ENCODE data around the gene ST14.
"Not testable (repeated sequence)": the region's sequence is repeated elsewhere in the genome, so short reads cannot be mapped to it uniquely, and the experiment has no call there.

ST14 gene

DNA sequence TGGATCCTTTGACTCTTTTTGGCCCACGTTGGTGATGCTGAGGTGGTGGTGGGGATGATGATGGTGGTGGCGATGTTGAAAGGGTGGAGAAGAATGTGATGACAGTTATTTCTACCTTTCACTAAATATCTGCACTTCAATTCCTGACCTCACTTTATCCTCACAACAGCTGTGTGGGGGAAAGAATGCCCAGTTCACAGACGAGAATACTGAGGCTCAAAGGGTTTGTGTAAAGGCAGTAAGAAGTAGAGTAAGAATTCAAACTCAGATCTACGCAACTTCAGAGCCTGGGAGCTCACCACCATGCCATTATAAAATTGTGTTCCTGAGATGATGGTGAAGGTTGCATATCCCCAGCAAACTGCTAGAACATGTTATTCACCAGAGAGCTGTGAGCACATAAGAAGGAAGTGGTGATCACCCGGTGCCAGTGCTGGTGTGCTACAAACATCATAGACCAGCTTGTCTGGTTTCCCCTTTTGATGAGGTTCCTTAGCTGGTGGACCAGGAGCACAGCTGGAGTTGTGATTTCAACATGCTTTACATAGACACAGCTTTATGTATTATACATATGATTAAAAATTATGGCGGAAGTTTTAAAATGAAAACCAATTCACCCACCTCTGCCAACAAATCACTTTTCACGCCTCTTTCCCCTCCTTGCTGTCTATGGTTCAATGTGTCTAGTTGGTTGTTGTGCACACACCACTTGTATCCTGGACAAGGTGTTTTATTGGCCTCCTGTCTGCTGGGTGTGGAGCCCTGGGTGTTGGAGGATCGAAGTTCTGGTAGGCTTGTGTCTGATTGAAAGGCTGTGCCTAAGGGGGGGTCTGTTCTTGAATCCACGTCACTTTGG lies 6.2 kb downstream of the ST14 start:
- no peak for FAIRE-seq

DNA sequence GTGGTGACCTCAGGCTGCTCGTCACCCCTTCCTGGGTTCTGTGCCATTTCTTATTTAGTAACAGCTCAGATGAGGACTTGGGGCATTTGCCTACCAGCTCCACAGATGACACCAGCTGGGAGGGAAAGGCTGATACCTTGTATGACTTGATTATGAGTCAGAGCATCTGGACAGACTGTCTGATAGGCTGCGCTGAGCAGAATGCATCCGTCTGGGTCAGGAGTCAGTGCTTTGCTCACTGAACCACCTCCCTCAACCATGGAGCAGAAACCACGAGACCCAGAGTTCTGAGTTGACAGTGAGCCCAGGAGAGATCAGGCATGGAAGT lies 6.8 kb downstream of the ST14 start:
- no peak for FAIRE-seq

DNA sequence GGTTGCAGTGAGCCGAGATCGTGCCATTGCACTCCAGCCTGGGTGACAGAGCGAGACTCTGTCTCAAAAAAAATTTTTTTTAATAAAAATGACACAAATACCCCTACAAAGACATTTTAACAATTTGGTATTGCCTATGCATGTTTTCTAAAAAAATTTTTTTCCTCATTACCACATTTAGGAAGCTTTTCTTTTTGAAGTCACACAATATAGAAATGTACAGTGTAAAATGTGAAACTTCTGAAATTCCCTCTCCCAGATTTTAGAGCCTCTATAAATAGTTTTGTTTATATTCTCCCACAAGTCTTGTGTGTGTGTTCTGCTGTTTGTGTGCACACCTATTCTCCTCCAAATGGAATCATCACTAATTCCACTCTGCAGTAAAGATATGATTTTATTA lies 7.6 kb downstream of the ST14 start:
- no peak for FAIRE-seq

DNA sequence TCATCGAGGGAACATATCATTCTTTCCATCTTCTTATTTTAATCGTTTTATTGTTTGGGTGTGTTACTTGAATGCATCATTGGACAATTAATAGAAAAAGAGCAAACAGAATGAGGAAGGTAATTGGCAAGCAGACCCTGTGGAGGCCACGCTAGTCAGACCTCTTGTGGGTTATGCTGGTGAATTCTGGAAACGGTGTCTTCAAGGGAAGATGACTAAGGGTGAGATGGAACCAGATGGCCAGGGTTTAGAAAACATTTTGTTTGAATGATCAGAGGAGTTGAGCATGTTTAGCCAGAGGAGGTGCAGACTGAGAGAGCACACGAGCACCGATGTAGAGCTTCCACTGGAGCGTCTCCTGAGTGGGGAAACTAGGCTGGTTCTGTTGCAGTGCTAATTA lies 8.5 kb downstream of the ST14 start:
- FAIRE-seq, result no peak

DNA sequence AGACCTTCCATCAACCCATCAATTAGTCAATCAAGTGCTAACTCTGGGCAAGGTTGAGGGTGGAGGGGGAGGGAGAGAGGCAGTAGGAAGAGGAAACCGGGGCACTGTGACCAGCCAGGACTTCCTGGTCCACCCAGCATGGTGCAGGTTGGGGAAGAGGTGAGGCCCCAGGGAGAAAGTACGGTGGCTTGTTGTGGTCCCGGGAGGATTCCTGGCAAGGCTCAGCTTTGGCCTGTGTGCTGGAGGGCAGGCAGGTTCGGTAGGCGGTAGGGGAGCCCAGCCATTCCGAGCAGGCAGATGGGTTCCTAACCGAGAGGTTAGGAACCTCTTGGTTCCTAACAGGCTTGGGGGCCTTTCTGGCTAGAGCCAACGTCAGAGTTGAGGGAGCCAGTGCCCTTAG lies 10.8 kb downstream of the ST14 start:
- no peak for FAIRE-seq

DNA sequence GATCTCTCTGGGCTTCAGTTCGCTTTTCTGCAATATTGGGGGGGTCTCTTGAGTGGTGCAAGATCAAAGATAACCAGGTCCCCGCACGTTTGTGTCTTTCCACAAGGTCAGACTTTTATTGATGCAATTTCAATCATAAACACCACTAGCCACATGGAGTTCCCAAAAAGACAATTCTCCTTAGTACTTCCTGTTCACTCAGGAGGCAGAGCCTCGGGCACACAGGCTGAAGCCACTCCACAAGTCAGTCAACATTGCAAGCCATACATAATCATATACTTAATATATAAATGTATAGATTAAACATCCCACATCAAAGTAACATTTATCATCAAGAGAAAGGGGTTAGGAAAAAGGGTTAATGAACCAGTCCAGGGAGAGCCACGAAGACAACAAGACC lies 12.0 kb downstream of the ST14 start:
- no peak for FAIRE-seq

DNA sequence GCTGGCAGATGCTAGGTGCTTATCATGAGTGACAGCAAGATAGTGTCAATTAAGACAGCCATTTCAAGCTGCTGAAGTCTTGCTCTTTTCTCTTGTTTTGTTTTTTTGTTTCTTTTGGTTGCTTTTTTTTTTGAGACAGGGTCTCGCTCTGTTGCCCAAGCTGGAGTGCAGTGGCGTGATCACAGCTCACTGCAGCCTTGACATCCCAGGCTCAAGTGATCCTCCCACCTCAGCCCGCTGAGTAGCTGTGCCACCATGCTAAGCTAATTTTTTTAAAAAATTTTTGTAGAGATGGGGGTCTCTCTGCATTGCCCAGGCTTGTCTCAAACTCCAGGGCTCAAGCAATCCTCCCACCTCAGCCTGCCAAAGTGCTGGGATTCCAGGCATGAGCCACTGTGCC lies 12.4 kb downstream of the ST14 start:
- FAIRE-seq, result not testable (repeated sequence)

DNA sequence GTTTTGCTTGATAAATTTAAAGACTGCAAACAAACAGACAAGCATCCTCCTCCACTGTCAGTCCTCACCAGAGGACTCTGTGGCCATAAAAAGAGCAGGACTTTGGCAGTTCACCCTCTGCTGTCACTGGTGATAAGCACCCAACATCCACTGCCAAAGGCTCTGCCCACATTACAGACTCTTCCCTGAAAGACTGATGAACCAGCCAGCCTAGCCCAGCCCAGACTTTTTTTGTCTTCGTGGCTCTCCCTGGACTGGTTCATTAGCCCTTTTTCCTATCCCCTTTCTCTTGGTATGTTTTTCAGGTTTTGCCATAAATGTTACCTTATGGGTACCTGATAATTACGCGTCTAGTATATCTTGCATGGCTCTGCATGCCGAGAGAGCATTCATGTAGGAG lies 15.1 kb downstream of the ST14 start:
- no peak for FAIRE-seq

DNA sequence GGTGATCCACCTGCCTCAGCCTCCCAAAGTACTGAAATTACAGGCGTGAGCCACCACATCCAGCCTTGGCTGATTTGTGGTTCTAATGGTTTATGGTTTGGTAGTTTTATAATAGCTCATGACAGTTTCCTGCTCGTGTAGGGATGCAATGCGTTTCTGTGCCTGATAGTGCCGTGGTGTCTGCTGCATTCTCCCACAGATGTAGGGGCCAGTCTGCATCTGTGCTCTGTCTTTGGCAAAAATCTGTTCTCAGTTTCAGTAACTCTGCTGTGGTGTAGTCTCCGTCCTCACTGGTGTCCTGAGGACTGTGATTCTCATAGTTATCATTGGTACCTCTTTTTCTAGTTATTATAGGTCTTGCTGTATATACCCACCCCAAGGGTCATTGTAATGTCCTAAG lies 16.3 kb downstream of the ST14 start:
- FAIRE-seq, result no peak

DNA sequence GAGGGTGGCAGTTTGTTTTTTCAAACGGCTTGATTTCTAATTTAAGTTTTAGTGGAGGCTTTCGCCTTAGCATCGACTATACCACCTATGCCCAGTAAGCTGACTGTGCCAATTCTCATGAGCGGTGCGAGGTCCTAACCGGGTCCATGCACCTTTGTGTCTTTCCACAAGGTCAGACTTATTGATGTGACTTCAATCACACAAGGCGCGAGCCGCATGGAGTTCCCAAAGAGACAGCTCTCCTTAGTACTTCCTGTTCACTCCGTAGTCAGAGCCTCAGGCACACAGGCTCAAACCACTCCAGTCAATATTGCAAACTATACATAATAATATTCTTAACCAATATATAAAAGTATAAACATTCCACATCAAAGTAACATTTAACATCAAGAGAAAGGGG lies 18.2 kb downstream of the ST14 start:
- FAIRE-seq, result no peak

DNA sequence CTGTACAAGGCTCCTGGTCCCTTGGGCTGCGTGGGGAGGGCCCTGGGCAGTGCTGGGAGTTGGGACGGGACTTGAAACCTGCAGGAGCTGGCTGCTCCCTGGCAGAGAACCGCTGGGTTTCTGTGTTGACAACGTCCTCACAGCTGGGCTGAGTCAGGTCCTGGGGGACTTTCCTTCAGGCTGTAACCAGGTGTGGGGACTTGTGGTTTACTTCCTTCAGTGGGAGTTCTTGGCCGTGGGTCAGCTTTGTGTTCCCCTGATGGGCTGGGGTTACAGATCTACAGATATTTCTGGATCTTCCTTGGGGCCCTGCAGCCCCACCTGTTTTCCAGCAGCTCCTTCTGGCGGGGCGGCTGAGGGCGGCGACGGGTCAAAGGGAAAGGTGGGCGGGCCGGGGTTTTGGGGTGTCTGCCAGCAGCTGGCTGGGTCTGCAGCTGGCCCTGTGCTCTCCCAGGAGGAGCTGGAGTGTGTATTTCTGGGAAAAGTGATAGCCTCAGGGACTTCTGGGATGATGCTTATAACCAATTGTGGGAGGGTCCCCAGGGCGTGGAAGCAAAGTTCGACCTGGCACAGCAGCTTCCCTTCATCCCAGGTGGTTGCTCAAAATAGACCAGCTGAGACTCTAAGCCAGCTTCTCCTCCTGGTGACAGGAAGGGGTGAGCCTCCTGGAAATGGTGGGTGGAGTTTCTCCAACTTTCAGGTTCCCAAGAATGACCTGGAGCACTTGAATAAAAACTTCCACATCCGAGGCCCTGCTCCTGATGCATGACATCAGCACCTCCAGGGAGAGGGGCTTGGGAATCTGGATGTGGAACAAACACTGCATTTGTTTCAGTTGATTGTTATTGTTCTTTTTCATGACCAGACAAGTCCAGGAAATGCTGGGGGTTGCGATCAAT lies 19.1 kb downstream of the ST14 start:
- FAIRE-seq, result no peak

DNA sequence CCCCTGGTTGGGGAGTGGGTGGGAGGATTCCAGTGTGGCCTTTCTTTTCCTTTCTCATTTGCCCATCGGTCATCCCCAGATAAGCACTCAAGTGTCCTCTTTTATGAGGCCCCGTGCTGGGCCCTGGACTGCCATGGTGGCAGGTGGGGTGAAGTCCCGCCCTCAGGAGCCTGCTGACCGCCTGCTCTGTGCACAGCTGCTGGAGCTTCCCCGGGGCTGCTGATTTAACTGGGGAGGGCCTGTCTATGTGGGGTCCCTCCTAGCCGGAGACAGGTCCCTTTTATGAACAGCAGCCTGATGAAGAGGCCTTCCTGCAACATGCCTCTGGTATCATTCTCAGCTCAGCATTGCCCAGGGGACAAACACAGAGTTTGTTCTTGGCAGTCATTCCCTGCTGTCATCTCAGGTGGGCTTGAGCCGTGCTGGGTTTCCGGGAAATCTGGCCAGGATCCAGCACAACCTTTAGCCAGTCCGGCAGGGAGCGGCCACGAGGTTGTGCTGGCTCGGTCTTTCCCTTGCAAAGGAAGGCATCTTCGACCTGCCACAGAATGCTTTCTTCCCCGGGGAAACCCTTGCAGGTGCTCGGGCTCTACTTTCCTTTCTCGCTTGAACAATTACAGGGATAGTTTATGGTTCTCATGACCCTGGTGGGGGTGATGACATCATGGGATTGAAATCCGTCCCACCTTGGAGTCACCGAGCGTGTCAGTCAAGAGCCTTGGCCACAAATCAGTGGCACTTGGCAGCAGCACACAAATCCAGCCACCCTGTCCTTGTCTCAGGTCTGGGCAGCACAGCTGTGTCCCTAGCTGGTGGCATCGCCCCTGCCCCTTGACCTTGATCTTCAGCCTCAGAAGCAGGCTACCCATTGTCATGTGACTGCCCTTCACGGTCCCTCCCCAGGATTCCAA lies 20.1 kb downstream of the ST14 start:
- FAIRE-seq, result no peak

DNA sequence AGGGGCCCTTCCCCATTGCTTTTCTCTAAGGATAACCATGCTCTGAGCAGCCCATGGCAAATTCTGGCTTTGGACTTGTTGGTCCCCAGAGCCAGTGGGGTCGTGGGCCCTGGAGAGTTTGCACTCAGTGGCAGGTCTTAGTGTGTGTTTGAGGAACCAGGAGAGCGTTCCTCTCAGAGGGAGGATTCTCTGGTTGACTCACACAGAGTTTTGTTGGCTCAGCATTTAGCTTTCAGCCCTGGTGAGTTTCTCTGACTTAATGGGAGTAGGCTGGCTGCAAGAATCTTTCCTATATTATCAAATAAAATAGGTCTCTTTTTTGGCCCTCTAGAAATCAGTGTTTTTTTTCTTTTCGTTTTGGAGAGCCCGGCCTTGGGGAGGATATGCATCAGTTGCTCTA lies 20.9 kb downstream of the ST14 start:
- no peak for FAIRE-seq

DNA sequence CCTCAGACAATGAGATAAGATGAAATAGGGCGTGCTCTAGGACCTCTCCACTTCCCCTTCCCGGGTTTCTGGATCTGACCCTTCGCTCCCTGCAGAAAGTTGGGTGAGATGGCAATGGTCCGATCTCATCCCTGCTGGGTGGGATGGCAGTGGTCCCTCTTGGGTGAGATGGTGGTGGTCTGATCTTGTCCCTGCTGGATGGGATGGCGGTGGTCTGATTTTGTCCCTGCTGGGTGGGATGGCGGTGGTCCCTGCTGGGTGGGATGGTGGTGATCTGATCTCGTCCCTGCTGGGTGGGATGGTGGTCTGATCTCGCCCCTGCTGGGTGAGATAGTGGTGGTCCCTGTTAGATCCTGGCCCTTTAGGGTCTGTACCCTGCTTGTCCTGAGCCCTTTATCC lies 21.3 kb downstream of the ST14 start:
- no peak for FAIRE-seq

DNA sequence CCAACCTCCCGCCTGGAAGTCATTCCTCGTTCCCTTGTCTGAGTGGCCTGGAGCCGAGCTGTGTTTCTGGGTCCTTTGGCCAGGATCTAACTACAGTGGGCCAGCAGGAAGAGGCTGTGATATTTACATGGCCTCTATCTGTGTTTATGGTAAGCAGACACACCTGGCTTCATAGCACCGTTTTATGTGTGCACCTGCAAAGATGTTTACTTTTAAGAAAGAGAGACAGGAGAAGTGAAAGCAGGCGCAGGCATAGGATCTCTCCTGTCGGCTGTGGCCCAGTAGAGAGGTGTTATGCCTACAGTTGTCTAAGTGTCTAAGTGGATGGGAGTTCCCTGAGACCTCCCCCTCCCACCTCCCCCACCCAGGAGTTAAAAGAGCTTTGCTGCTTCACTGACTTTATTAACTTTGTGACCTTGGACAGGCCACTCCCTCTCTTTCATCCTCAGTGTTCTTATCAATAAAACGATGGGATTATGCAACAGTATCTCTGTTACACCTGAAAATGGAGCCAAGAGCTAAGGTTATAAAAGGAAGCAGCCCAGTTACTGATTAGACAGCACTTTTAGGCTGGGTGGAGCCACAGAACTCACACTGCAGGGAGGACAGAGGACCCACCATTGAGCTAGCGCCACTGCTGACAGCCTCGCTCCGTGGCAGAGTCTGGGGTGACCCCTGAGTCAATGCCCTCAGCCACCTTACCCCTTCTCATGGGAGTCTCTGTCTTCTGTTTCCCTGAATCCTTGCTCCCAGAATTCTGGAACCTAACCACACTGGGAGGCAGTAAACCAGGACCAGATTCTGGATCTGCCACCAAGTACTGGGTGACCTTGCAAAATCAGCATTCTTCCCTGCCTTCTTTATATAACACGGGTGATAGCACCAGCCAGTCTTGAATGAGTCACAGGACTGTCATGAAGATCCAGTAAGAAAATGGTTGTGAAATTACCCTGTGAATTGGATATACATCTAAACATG lies 22.0 kb downstream of the ST14 start:
- no peak for FAIRE-seq

DNA sequence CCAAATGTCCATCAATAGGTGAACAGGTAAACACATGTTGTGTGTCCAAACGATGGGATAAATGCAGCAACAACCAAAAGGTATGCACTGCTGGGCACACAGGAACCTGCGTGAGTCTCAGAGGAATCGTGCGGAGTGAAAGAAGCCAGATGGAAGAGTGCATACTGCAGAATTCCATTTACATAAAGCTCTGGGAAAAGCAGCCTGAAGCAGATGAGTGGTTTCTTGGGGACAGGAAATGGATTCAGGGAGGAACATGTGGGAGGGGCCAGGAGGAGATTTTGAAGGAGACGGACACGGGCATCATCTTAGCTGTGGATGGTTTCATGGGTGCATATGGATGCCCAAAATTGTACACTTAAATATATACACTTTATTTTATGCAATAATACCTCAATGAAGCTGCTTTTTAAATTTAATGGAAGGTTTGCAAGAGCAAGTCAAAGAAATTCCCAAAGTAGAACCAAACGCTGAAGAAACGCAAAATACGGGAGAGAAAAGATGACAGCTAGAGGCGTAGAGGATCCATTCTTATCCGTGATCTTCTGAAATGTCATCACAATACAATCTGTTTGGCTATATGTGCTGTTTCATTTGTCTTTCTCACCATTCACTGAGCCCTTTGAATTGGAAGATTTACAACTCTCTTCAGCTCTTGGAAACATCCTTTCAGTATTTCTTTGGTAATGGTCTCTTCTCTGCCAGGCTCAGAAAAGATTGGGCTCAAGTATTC lies 24.5 kb downstream of the ST14 start:
- no peak for FAIRE-seq

DNA sequence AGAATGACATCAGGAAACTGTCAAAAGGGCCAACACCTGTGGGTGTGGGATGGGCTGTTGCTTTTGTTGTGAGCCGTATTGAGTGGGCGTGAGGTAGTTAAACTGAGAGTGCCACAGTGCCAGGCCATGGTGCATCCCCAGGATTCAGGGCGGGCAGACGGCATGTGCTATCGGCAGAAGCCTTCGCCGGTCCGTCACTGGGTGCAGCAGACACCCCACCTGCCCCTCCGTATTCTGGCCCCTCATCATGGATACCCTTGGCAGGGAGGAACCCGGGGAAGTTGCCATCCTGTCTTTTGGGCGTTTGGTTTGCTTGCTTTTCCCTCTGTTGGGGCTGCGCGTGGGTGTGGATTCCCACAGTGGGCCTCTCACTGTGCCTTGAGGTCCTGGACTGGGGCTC lies 27.5 kb downstream of the ST14 start:
- FAIRE-seq, result no peak

DNA sequence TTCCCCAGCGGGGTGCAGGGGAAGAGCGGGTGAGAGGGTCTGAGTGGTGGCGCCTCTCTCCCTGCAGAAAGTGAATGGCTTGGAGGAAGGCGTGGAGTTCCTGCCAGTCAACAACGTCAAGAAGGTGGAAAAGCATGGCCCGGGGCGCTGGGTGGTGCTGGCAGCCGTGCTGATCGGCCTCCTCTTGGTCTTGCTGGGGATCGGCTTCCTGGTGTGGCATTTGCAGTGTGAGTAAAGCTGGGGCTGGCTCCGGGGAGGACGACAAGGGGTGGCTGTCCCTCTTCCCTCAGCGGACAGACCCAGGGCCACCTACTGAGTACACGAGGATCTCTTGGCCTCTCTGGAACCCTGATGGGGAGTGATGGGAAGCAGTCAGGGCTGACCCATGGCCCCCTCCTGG lies 28.5 kb downstream of the ST14 start:
- FAIRE-seq, result no peak

DNA sequence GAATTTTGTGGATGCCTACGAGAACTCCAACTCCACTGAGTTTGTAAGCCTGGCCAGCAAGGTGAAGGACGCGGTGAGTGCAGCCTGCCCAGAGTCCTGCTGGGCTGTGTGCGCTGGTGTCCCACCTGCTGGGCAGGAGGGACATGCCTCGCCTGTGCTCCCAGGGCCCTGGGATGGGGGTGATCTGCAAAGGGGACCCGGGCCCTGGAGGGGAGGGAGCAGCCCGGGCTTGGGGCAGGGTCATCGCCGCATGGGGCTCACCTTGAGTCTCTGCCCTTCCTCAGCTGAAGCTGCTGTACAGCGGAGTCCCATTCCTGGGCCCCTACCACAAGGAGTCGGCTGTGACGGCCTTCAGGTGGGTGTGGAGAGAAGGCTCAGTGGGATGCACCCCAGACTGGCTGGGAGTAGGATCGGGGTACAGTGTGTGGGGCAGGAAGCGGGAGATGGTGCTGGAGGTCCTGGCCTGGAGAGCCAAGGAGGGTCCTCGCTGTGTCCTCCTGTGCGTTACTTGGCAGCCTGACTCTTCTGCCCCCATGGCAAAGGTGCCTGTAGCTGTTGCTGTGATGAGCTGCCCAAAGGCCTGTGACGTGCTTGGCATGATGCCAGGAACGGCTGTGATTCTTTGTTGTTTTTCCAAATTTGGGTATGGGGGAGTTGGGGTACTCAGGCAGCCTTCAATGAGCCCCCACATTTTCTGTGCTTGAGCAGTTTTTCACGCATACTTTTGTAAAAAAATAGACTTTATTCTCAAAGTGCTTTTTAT lies 29.2 kb downstream of the ST14 start:
- FAIRE-seq, result no peak

DNA sequence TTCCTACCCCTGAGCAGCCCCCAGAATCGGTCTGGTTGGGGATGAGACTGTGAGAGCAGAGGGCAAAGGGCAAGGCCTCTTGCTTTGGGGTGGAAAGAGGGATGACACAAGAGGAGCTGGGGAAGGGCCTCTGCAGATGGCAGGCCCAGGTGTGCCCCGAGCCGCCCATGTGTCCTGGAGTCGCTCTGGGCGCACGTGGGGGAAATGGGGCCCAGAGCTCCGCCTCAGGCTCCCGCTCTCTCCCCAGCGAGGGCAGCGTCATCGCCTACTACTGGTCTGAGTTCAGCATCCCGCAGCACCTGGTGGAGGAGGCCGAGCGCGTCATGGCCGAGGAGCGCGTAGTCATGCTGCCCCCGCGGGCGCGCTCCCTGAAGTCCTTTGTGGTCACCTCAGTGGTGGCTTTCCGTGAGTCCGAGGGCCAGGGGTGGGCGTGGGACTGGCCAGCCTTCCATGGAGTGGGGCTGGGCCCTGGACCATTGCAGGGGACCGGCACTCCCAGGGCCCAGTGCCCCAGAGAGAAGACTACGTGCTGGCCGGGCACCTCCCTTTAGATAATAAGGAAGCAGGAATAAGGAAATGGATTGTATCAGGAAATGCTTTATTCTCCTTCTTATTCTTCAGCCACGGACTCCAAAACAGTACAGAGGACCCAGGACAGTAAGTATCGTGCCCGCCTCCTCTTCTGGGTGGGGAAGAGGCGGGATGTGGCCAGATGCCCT lies 30.1 kb downstream of the ST14 start:
- no peak for FAIRE-seq

Measured in TTC549 (cell line).